Right lobe of liver (tissue), 4 donors: ENCODE results near the gene CCN2.

Source experiments
- CTCF ChIP-seq, 4 donors: fragments of 200-600 bp in 3 of 4; fragments of 450-650 bp in 1 of 4; IDR thresholded peaks; one replicate each; pipeline versions ENCODE4 v1.5.1 to v1.8.0; 2016 to 2022; ENCODE audit warnings: antibody characterized with exemption in 4 of 4, mild to moderate bottlenecking in 2 of 4
- POLR2A ChIP-seq: fragments of 450-650 bp; IDR thresholded peaks from one replicate; pipeline ENCODE4 v1.6.1; 2017; ENCODE audit warnings: antibody characterized with exemption, mild to moderate bottlenecking
- donor health status: DM: no; HTN: no; CAD: no.
- donor health status: DM: no; HTN: no; CAD: no.
- donor health status: DM: no; HTN: yes; CAD: no.

- TF ChIP-seq POLR2A: no peak
- no peak for TF ChIP-seq CTCF (IDR thresholded peaks at IDR 0.05)
These were observed 33.9 kb downstream of the CCN2 start for GRCh38 chr6:131917318-131917717.
